Endothelial cell of umbilical vein (primary cell): ENCODE results near the gene OPTN.

ENCODE experiments used
- EZH2 ChIP-seq: IDR thresholded peaks from 2 replicates; pipeline ENCODE4 v1.6.1; 2012; ENCODE audit warnings: borderline replicate concordance, low read depth, mild to moderate bottlenecking, moderate library complexity, low read length, inconsistent platforms; ENCODE audit not compliant: severe bottlenecking
- GATA2 ChIP-seq: IDR thresholded peaks from 2 replicates; pipeline ENCODE4 v1.7.0; 2011; ENCODE audit warnings: low read depth, mild to moderate bottlenecking, moderate library complexity, mixed read lengths, low read length; ENCODE audit not compliant: insufficient read length, insufficient read depth
- POLR2A ChIP-seq: IDR thresholded peaks from 2 replicates; pipeline ENCODE4 v1.6.1; 2012; ENCODE audit warnings: low read depth, mild to moderate bottlenecking, control low read depth, low read length
- POLR2AphosphoS5 ChIP-seq: IDR thresholded peaks from 2 replicates; pipeline ENCODE4 v1.6.1; 2012; ENCODE audit warnings: low read depth, mild to moderate bottlenecking, control low read depth, low read length, moderate library complexity; ENCODE audit not compliant: insufficient read depth
- TF ChIP-seq, protein P1 (sequence below), 2 donors: IDR thresholded peaks; 1 replicate in 1 of 2; 2 replicates in 1 of 2; pipeline ENCODE4 v1.5.1; 2011; ENCODE audit warnings: low read length in 2 of 2, mild to moderate bottlenecking in 2 of 2, moderate library complexity in 2 of 2, control low read depth in 1 of 2, inconsistent platforms in 1 of 2, low read depth in 1 of 2; ENCODE audit not compliant: insufficient read depth in 1 of 2; ENCODE audit errors: extremely low read depth in 1 of 2

- TF ChIP-seq, protein P1, sequence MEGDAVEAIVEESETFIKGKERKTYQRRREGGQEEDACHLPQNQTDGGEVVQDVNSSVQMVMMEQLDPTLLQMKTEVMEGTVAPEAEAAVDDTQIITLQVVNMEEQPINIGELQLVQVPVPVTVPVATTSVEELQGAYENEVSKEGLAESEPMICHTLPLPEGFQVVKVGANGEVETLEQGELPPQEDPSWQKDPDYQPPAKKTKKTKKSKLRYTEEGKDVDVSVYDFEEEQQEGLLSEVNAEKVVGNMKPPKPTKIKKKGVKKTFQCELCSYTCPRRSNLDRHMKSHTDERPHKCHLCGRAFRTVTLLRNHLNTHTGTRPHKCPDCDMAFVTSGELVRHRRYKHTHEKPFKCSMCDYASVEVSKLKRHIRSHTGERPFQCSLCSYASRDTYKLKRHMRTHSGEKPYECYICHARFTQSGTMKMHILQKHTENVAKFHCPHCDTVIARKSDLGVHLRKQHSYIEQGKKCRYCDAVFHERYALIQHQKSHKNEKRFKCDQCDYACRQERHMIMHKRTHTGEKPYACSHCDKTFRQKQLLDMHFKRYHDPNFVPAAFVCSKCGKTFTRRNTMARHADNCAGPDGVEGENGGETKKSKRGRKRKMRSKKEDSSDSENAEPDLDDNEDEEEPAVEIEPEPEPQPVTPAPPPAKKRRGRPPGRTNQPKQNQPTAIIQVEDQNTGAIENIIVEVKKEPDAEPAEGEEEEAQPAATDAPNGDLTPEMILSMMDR (IDR thresholded peaks at IDR 0.05; ENCODE audit: extremely low read depth in 1 of 2, insufficient read depth in 1 of 2, low read depth in 1 of 2, low read length in 2 of 2): no peak
- TF ChIP-seq POLR2AphosphoS5 (no peak), GATA2 (no peak), POLR2A (no peak), EZH2 (no peak)
Measured at GRCh38 chr10:13163859-13164258, 63.9 kb downstream of the OPTN start.
